ENCODE results near the gene TFCP2.
A peak's percentile ranks its signal among the peaks of the same experiment; 100 is the strongest.
"Not testable (repeated sequence)": the region's sequence is repeated elsewhere in the genome, so short reads cannot be mapped to it uniquely, and the experiment has no call there.

TFCP2 gene

DNA sequence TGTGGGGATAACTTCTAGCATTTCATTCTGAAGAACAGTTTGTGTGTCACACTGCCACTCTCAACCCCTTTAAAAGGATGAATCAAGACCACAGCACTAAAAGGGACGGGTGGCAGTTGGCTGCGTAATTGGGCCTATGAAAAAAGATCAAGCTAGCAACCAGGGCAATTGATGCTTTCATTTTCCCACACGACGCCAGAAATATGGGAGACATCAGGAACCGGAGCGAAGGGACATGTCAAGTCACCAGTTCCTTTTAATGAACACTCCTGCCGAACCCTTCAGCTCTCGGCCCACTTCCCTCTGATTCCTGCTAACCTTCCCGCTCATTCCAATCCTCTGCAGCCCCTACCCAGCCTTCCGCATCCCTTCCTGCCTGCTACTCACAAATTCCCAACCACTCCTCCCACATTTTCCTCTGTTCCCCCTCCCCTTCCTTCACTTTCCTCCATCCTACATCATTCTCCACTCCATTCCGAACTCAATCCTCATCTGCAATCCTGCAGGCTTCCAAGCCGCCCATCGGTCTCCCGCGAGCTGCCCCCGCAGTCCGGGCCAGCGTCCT is 90.3 kb downstream of the TFCP2 start:
- H4K12ac ChIP-seq (ENCODE audit: low read depth, low read length), result peak overlapping the region; percentile 60
- H2BK12ac ChIP-seq (ENCODE audit: low read length), result no peak overlapping the region
- peak overlapping the region; percentile 38 for H2BK5ac ChIP-seq (ENCODE audit: low read depth, low read length, poor library complexity)
- H3K4me3 ChIP-seq (ENCODE audit: low read depth, low read length), result peak overlapping the region; percentile 92
- no peak overlapping the region for H3K23ac ChIP-seq (ENCODE audit: low read length)
- peaks cover 7 to 10% of the 10 kb centered on the region in 2 experiments for H3K4me1 ChIP-seq (ENCODE audit: control insufficient read depth in 1 of 2, insufficient read depth in 2 of 2, low read length in 2 of 2)
- no peaks in the 10 kb centered on the region for H3K9me3 ChIP-seq (ENCODE audit: insufficient read depth, low read depth, low read length)
- H3K27ac ChIP-seq (ENCODE audit: low read depth, low read length), result peak overlapping the region; percentile 89
- no peaks in the 10 kb centered on the region for H3K27me3 ChIP-seq (ENCODE audit: insufficient read depth, low read length)
- peak overlapping the region; percentile 83 for H3K18ac ChIP-seq (ENCODE audit: low read length)
- peak overlapping the region; percentile 93 for H3K14ac ChIP-seq (ENCODE audit: low read length)
- peak overlapping the region; percentile 78 for H3K4ac ChIP-seq (ENCODE audit: low read depth, low read length)
- H2AFZ ChIP-seq (ENCODE audit: insufficient read depth, low read length, poor library complexity), result peak overlapping the region; percentile 68
- H3K4me2 ChIP-seq (ENCODE audit: low read length), result peak overlapping the region; percentile 89
- peak overlapping the region; percentile 80 for H2AK5ac ChIP-seq (ENCODE audit: low read length)
- H4K8ac ChIP-seq (ENCODE audit: low read depth, low read length), result peak overlapping the region; percentile 86
- WGBS (ENCODE audit: extremely low coverage, insufficient coverage, insufficient read length), result 100% methylated on average over 1 of the region's 18 CpGs
- peaks cover 10% of the 10 kb centered on the region for H3K79me2 ChIP-seq (ENCODE audit: control insufficient read depth, insufficient read depth, low read length, poor library complexity)
- H4K91ac ChIP-seq (ENCODE audit: low read depth, low read length), result peak overlapping the region; percentile 80
- peak in 1 of 2 donors; percentile 40 for DNase-seq
- H3K36me3 ChIP-seq (ENCODE audit: control insufficient read depth in 1 of 2, insufficient read depth in 2 of 2, low read length in 2 of 2), result no peaks in the 10 kb centered on the region
- H3K79me1 ChIP-seq (ENCODE audit: low read length), result peaks cover 10% of the 10 kb centered on the region
- H3K9ac ChIP-seq (ENCODE audit: low read length), result peak overlapping the region; percentile 87
- H2BK120ac ChIP-seq (ENCODE audit: insufficient read depth, low read length, poor library complexity), result peak overlapping the region; percentile 14

DNA sequence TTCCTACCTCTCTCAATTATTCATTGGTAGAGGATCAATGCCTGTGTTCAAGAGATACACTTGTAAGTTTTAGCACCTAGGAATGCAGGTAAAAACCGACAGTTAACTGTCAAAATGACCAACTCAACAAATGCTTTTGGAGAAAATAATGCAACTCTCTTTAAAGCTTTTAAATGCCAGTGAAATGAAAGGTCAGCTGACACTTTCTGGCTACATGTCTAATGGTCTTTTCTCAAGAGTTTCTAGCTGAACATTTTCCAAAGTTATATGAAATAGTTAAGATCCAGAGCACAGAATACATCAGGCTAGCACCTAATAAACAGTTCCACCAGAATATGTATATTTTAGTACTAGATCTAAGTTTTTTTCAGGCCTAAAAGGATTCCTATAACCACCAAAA is 91.5 kb downstream of the TFCP2 start:
- Histone ChIP-seq H2BK12ac (ENCODE audit: low read length) (no peak overlapping the region), H3K14ac (ENCODE audit: low read length) (no peak overlapping the region), H3K18ac (ENCODE audit: low read length) (no peak overlapping the region), H2AFZ (ENCODE audit: insufficient read depth, low read length, poor library complexity) (no peak overlapping the region), H3K4ac (ENCODE audit: low read depth, low read length) (no peak overlapping the region), H3K79me1 (ENCODE audit: low read length) (peaks cover 10% of the 10 kb centered on the region), H3K4me2 (ENCODE audit: low read length) (no peak overlapping the region), H3K27me3 (ENCODE audit: insufficient read depth, low read length) (no peaks in the 10 kb centered on the region), H3K23ac (ENCODE audit: low read length) (no peak overlapping the region), H3K9ac (ENCODE audit: low read length) (no peak overlapping the region), H4K12ac (ENCODE audit: low read depth, low read length) (no peak overlapping the region), H4K8ac (ENCODE audit: low read depth, low read length) (no peak overlapping the region), H4K91ac (ENCODE audit: low read depth, low read length) (no peak overlapping the region), H3K36me3 (ENCODE audit: control insufficient read depth in 1 of 2, insufficient read depth in 2 of 2, low read length in 2 of 2) (no peaks in the 10 kb centered on the region), H3K9me3 (ENCODE audit: insufficient read depth, low read depth, low read length) (no peaks in the 10 kb centered on the region), H3K4me3 (ENCODE audit: low read depth, low read length) (no peak overlapping the region), H2BK120ac (ENCODE audit: insufficient read depth, low read length, poor library complexity) (no peak overlapping the region), H3K27ac (ENCODE audit: low read depth, low read length) (no peak overlapping the region), H3K4me1 (ENCODE audit: control insufficient read depth in 1 of 2, insufficient read depth in 2 of 2, low read length in 2 of 2) (peaks cover 8 to 10% of the 10 kb centered on the region in 2 experiments), H2AK5ac (ENCODE audit: low read length) (no peak overlapping the region), H3K79me2 (ENCODE audit: control insufficient read depth, insufficient read depth, low read length, poor library complexity) (peaks cover 12% of the 10 kb centered on the region), H2BK5ac (ENCODE audit: low read depth, low read length, poor library complexity) (no peak overlapping the region)
- no CpG with 5 or more reads among the region's 1 CpG for WGBS (ENCODE audit: extremely low coverage, insufficient coverage, insufficient read length)
- DNase-seq, result no peak

DNA sequence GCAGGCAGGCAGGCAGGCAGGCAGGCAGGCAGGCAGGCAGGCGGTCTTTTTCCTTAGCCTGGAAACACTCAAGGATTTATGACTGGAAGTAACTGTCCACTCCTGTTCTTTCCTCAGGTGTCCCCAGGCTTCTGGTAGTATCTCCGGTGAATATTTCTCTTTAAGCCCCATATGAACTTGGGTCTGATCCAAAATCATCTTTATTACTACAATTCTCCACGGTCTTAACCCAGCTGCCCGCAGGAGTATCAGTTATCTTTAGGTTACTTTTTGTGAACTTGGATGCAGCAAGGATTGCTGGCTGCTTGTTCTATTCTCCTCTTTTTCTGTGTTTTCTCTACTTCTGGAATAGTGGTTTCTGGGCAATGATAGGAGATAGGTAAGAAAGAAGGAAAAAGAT is 92.8 kb downstream of the TFCP2 start:
- Histone ChIP-seq H2AFZ (ENCODE audit: insufficient read depth, low read length, poor library complexity) (no peak overlapping the region), H3K36me3 (ENCODE audit: control insufficient read depth in 1 of 2, insufficient read depth in 2 of 2, low read length in 2 of 2) (peaks cover 6 to 10% of the 10 kb centered on the region in 2 experiments), H3K27ac (ENCODE audit: low read depth, low read length) (no peak overlapping the region), H3K79me2 (ENCODE audit: control insufficient read depth, insufficient read depth, low read length, poor library complexity) (peaks cover 14% of the 10 kb centered on the region), H3K79me1 (ENCODE audit: low read length) (peaks cover 10% of the 10 kb centered on the region), H2AK5ac (ENCODE audit: low read length) (no peak overlapping the region), H3K23ac (ENCODE audit: low read length) (no peak overlapping the region), H2BK5ac (ENCODE audit: low read depth, low read length, poor library complexity) (no peak overlapping the region), H2BK120ac (ENCODE audit: insufficient read depth, low read length, poor library complexity) (no peak overlapping the region), H3K14ac (ENCODE audit: low read length) (no peak overlapping the region), H3K4ac (ENCODE audit: low read depth, low read length) (no peak overlapping the region), H3K4me2 (ENCODE audit: low read length) (no peak overlapping the region), H3K4me1 (ENCODE audit: control insufficient read depth in 1 of 2, insufficient read depth in 2 of 2, low read length in 2 of 2) (peaks cover 11 to 12% of the 10 kb centered on the region in 2 experiments), H3K9ac (ENCODE audit: low read length) (no peak overlapping the region), H4K12ac (ENCODE audit: low read depth, low read length) (no peak overlapping the region), H4K8ac (ENCODE audit: low read depth, low read length) (no peak overlapping the region), H3K4me3 (ENCODE audit: low read depth, low read length) (no peak overlapping the region), H3K18ac (ENCODE audit: low read length) (no peak overlapping the region), H3K27me3 (ENCODE audit: insufficient read depth, low read length) (no peaks in the 10 kb centered on the region), H3K9me3 (ENCODE audit: insufficient read depth, low read depth, low read length) (no peaks in the 10 kb centered on the region), H4K91ac (ENCODE audit: low read depth, low read length) (no peak overlapping the region), H2BK12ac (ENCODE audit: low read length) (no peak overlapping the region)
- no peak for DNase-seq
- no CpG with 5 or more reads among the region's 4 CpGs for WGBS (ENCODE audit: extremely low coverage, insufficient coverage, insufficient read length)

DNA sequence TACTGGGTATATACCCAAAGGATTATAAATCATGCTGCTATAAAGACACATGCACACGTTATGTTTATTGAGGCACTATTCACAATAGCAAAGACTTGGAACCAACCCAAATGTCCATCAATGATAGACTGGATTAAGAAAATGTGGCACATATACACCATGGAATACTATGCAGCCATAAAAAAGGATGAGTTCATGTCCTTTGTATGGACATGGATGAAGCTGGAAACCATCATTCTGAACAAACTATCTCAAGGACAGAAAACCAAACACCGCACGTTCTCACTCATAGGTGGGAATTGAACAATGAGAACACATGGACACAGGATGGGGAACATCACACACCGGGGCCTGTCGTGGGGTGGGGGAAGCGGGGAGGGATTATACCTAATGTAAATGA is 94.1 kb downstream of the TFCP2 start:
- peaks cover 11 to 12% of the 10 kb centered on the region in 2 experiments for H3K4me1 ChIP-seq (ENCODE audit: control insufficient read depth in 1 of 2, insufficient read depth in 2 of 2, low read length in 2 of 2)
- not testable (repeated sequence) for H3K4ac ChIP-seq (ENCODE audit: low read depth, low read length); H3K18ac ChIP-seq (ENCODE audit: low read length); H4K12ac ChIP-seq (ENCODE audit: low read depth, low read length); H3K4me2 ChIP-seq (ENCODE audit: low read length); H4K8ac ChIP-seq (ENCODE audit: low read depth, low read length); H3K9ac ChIP-seq (ENCODE audit: low read length); H3K4me3 ChIP-seq (ENCODE audit: low read depth, low read length); H3K27ac ChIP-seq (ENCODE audit: low read depth, low read length); H2AK5ac ChIP-seq (ENCODE audit: low read length); H2BK120ac ChIP-seq (ENCODE audit: insufficient read depth, low read length, poor library complexity); H3K27me3 ChIP-seq (ENCODE audit: insufficient read depth, low read length); H2BK5ac ChIP-seq (ENCODE audit: low read depth, low read length, poor library complexity); DNase-seq; H3K9me3 ChIP-seq (ENCODE audit: insufficient read depth, low read depth, low read length); H3K23ac ChIP-seq (ENCODE audit: low read length); H2BK12ac ChIP-seq (ENCODE audit: low read length); H2AFZ ChIP-seq (ENCODE audit: insufficient read depth, low read length, poor library complexity); H4K91ac ChIP-seq (ENCODE audit: low read depth, low read length); H3K14ac ChIP-seq (ENCODE audit: low read length)
- peaks cover 7 to 14% of the 10 kb centered on the region in 2 experiments for H3K36me3 ChIP-seq (ENCODE audit: control insufficient read depth in 1 of 2, insufficient read depth in 2 of 2, low read length in 2 of 2)
- peaks cover 14% of the 10 kb centered on the region for H3K79me2 ChIP-seq (ENCODE audit: control insufficient read depth, insufficient read depth, low read length, poor library complexity)
- peaks cover 10% of the 10 kb centered on the region for H3K79me1 ChIP-seq (ENCODE audit: low read length)
- no CpG with 5 or more reads among the region's 6 CpGs for WGBS (ENCODE audit: extremely low coverage, insufficient coverage, insufficient read length)
